Measurements from ENCODE around the gene EMSY.

DNA sequence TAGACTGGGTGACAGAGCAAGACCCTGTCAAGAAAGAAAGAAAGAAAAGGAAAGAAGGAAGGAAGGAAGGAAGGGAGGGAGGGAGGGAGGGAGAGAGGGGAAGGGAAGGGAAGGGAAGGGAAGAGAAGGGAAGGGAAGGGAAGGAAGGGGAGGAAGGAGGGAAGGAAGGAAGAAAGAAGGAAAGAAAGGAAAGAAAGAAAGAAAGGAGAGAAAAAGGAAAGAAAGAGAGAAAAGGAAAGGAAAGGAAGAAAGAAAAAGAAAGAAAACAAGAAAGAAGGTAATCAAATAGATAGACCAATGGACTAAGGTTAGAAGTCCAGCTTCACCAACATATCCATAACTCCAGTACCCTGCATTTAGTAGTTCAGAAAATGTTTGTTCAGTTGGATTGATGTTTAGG lies 18.2 kb upstream of the EMSY start:
- TF ChIP-seq, protein P1, sequence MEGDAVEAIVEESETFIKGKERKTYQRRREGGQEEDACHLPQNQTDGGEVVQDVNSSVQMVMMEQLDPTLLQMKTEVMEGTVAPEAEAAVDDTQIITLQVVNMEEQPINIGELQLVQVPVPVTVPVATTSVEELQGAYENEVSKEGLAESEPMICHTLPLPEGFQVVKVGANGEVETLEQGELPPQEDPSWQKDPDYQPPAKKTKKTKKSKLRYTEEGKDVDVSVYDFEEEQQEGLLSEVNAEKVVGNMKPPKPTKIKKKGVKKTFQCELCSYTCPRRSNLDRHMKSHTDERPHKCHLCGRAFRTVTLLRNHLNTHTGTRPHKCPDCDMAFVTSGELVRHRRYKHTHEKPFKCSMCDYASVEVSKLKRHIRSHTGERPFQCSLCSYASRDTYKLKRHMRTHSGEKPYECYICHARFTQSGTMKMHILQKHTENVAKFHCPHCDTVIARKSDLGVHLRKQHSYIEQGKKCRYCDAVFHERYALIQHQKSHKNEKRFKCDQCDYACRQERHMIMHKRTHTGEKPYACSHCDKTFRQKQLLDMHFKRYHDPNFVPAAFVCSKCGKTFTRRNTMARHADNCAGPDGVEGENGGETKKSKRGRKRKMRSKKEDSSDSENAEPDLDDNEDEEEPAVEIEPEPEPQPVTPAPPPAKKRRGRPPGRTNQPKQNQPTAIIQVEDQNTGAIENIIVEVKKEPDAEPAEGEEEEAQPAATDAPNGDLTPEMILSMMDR (IDR thresholded peaks at IDR 0.05), result no peak
- TF ChIP-seq POLR2A (IDR thresholded peaks at IDR 0.05), result no peak

All from adrenal gland (tissue), 5 donors.